ENCODE data around the gene SDCCAG8.

The SDCCAG8 gene

DNA sequence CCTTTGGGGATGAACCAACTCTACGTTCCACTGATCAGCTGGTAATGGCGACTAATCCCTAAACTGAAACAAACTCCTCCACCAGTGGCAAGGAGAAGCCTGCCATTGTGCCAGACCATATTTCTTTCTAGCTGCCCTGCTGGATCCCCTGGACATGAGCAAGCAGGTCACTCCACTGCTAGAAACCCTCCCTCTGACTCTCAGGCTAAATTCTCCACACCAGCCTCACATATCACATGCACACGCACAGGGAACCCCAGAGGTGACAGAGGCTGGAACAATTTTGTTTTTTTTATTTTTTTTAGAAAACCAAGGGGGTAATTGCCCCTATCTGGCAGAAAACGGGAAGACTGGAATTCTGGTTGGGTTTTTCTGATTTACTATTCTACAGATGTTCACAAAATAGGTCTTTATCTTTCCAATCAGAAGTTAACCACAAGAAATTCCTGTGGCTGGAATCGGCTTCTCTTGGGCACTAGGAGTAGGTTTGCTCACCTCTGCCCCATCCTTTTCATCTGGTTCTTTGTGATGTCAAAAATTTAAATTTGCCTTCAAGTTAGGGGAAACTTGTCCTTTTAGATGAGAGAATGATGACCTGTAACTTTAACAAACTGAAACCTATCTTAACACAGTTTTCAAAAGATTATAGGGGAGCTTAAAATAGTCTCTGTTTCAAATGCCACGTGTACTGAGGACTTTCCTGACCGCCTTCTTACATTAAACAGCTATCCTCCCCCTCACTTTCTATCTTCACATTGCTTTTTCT is 258.1 kb downstream of the SDCCAG8 start:
- DNase-seq: no peak

DNA sequence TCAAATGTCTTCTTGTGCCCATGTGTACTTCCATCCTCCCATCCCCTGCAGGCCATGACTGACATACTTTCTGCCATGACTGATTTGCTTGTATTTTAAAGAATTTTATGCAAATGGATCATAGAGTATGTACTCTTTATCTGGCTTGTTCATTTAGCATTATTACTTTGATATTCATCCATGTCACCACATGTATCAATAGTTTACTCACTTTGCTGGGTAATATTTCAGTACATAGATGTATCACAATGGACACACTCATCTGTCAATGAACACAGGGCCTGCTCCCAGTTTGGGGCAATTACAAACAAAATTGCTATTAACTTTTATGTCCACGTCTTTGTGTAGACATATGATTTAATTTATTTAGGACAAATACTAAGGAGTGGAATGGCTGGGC is 259.1 kb downstream of the SDCCAG8 start:
- no peak for DNase-seq

DNA sequence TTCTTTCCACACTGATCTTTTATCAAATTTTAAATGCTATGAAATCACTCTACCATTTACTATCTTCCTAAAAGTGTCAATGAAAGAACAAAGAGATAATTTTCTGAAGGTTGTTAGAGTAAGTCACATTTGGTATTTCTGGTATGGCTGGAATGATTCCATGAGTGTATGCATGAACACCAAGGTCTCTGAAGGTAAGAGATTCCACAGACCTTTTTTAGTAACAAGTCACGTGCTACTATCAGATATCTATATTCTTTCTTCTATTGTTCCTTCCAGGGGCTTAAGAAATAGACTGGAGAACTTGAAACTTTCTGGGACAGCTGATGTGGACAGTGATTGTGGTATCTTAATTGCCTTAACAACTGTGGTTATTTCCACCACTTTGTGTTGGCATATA is 265.0 kb downstream of the SDCCAG8 start:
- DNase-seq: no peak

DNA sequence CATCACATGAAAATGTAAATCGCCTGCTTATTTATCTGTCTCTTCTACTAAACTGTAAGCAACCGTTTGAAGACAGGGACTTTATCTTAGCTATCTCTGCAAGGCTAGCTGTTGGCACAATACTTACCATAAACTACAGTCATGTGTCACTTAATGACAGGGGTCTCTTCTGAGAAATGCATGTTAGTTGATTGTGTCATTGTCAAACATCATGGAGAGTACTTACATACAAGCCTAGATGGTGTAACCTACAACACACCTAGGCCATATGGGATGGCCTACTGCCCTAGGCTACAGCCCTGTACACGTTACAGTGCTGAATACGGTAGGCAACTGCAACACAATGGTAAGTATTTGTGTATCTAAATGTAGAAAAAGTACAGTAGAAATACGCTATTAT is 267.9 kb downstream of the SDCCAG8 start:
- no peak for DNase-seq

DNA sequence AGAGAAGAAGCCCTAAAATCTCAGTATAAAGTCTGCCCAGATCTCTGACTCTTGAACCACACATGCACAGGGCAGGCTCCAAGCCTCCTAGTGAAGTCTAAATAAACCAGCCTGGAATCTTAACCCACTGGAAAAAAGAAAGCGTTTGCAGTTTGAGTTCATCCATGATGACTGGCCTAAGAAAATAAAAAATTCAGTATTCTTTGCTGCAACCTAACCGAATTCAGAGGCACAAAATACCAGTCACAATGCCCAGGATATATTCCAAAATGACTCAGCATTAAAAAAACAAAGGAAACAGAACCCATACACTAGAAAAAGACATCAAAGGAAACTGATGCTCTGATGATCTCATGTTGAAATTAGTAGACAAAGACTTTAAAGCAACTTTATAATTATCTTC is 269.2 kb downstream of the SDCCAG8 start:
- DNase-seq: no peak

DNA sequence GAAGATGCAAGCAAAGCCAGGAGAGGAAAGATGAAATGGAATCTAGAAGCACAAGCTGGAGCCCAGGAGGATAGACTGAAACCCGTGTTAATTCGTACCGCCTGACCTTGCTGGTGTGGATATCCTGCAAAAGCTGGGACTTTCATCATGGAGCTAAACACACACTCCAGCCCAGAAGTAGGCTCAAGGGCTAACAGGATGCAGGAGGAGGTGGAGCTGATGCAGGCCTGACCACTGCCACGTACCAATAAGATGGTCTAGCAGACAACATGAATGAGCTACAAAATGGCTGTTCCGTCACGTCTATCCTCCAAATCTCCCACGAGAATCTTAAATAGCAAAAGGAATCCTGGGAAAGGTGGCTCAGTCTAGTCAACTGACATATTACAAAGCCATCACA is 270.3 kb downstream of the SDCCAG8 start:
- DNase-seq: no peak

DNA sequence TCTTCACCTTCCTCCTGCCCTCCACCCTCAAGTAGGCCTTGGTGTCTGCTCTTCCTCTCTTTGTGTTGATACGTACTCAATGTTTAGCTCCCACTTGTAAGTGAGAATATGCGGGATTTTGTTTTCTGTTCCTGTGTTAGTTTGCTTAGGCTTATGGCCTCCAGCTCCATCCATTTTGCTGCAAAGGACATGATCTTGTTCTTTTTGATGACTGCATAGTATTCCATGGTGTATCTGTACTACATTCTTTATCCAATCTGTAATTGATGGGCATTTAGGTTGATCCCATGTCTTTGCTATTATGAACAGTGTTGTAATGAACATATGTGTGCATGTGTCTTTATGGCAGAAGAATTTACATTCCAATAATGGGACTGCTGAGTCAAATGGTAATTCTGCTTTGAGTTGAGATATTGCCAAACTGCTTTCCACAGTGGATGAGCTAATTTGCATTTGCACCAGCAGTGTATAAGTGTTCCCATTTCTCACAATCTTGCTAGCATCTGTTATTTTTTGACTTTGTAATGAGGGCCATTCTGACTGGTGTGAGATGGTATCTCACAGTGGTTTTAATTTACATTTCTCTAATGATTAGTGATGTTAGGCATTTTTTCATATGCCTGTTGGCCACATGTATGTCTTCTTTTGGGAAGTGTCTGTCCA is 272.7 kb downstream of the SDCCAG8 start:
- DNase-seq: no peak

DNA sequence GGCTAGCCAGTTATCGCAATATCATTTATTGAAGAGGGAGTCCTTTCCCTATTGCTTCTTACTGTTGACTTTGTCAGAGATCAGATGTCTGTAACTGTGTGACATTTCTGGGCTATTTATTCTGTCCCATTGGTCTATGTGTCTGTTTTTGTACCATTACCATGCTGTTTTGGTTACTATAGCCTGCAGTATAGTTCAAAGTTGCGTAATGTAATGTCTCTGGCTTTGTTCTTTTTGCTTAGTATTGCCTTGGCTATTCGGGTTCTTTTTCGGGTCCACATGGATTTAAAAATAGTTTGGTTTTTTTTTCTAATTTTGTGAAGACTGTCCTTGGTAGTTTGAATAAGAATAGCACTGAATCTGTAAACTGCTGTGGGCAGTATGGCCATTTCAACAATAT is 273.7 kb downstream of the SDCCAG8 start:
- DNase-seq: no peak

DNA sequence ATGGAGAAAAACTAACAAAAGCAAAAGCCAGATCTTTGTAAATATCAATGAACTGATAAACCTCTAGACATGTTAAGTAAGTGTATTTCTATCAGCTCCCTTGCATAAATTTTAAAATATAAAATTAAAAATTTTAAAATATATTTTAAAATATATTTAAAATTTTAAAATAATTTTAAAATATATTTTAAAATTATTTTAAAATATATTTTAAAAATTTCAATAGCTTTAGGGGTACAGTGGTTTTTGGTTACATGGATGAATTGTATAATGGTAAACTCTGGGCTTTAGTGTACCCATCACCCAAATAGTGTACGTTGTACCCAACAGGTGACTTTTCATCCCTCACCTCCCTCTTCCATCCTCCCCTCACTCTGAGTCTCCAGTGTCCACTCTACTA is 279.2 kb downstream of the SDCCAG8 start:
- DNase-seq: no peak

DNA sequence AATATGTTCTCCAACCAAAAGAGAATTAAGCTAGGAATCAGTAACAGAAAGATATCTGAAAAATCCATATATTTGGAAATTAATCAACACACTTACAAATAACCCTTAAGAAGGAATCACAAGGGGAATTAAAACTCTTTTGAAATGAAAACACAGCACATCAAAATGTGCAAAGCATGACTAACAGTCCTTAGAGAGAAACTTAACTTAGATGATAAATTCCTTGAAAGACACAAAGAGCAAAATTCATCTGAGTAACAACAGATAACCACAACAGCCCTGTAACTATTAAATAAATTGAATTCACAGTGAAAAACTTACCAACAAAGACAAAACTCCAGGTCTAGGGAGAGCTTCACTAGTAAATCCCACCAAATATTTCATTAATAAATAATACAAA is 283.8 kb downstream of the SDCCAG8 start:
- DNase-seq: no peak

DNA sequence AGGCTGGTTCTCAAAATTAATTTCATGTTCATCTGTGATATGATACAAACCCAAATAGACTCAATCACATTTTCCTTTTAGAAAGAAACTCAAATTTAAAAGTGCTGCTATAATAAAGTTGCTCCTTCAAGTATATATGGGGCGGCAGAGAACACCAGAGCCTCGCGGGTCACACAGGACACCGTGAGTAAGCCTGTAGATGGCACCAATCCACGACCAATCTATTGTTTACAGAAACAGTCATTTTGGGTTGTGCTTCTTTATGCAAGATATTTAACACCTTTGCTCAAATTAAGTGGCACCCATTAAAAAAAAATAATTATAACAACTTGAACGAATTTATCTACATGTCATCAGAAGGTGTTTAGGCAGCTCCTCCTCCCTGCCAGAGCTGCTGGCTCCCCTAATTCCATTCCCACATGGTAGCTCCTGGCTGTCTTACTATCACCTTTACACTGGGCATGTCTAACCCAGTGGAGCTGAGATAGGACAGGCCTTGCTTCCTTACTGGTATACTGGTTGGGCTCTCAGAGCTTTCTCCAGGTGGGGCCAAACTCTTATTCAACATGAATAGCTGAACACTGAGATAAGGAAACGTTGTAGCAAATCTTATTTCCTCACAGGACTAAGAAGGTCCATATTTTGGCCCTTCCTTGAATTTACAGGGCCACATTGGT is 287.0 kb downstream of the SDCCAG8 start:
- no peak for DNase-seq

DNA sequence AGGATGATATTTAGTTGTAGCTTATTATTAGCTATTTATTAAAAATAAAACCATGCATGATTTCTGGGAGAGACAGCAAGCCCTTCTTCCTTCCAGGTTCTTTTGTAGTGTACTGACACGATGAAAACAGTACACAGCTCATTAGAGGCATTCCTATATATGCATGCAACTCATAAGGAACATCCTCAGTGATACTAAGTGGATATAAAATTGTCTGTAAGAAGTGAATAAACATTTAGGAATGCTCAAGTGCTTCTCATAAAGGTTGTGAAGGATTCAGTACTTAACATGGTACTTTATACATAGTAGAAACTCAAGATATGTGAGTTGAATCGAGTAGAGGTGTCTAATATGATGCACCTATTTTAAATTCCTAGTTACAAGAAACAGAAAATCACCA is 287.7 kb downstream of the SDCCAG8 start:
- DNase-seq: no peak

DNA sequence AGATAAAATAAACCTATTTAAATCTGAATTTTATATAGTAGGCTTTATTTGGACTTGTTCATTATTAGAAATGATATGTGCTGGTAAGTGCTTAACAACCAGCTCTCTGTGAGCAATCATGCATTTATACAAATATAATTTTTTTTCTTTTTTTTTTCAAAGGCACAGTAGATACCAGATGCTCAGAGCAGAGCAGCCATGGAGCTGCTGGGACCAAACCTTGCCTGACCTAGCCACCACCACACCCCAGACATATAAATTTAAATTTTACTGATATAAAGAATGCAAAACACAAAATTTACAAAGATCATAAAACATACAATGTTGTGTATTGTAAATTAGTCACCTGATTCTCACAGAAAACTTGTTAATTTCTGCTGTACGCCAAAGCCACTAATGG is 290.6 kb downstream of the SDCCAG8 start:
- no peak for DNase-seq

DNA sequence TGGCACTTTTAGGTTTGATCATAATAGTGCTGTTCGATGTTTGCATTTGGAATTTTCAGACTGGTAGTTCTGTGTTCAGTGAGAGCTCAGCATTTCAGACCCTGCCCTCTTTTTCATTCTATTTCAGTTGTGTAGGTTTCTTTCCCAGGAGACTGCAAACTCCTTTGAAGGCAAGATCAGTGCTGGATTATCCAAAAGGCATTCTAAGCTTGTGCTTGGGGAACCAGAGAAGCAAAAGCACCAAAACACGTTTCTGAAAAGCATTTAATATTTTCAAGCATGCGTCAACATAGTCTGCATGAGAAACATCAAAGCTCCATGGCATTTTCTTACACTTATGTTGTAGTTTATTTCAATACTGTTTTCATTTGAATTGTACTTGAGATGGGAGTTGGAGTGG is 292.1 kb downstream of the SDCCAG8 start:
- DNase-seq: no peak

DNA sequence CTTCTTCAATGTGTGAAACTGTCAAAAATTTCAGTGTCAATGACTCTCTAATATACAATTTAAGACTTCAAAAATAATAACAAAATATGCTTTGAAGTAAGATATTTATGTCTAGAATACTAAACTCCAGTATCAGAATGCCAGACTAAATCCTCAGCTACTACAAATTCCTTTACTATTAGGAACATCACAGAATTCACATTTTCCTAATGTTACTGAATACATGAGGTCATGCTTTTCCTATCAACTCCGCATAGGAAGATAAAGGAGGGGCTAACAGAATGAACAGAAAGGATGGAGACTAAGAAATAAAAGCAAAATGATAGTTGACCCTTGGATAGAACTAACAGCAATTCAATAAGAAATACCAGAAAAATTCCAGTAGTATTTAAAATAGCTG is 292.7 kb downstream of the SDCCAG8 start:
- no peak for DNase-seq

DNA sequence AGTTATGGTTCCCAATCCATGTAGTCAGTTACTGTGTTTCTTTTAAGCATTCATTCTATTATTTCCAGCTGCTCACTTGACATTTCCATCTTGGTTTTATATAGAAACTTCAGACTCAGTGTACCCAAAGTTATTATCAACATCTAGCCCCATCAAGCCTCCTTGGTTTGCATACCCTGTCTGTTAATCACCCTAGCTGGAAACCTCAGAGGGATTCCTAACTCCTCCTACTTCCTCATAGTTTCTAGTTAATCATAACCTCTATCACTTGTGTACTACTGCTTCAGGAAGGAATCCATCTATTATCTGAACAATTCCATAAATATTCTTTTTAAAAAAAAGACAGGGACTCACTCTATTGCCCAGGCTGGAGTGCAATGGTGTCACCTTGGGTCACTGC is 293.3 kb downstream of the SDCCAG8 start:
- DNase-seq: no peak
